Measurements from ENCODE around the gene CEACAM16.
"Not testable (repeated sequence)": the region's sequence is repeated elsewhere in the genome, so short reads cannot be mapped to it uniquely, and the experiment has no call there.

CEACAM16 gene

GRCh38 chr19:44698492-44699201 lies at the start of gene CEACAM16:
CEACAM16 (plus strand) TSS chr19:44699151; CDS start chr19:44701457, 2,306 bp downstream.
- DNase-seq: no peak

- no peak for DNase-seq
Measured at GRCh38 chr19:44649578-44650145, 49.3 kb upstream of the CEACAM16 start.

GRCh38 chr19:44653343-44653742 lies 45.6 kb upstream of the CEACAM16 start:
- DNase-seq: no peak

- DNase-seq: peak in 1 of 2 experiments; percentile 32
Measured at GRCh38 chr19:44653977-44654774, 44.8 kb upstream of the CEACAM16 start.

- peak in 1 of 2 experiments; percentile 26 for DNase-seq
Measured at GRCh38 chr19:44657211-44657921, 41.6 kb upstream of the CEACAM16 start.

- DNase-seq: no peak
Measured at GRCh38 chr19:44658069-44658733, 40.8 kb upstream of the CEACAM16 start.

GRCh38 chr19:44660081-44660480 lies 38.9 kb upstream of the CEACAM16 start:
- DNase-seq: no peak

GRCh38 chr19:44661205-44661604 lies 37.7 kb upstream of the CEACAM16 start:
- DNase-seq: no peak

- DNase-seq: no peak
Measured at GRCh38 chr19:44661904-44662303, 37.0 kb upstream of the CEACAM16 start.

GRCh38 chr19:44662691-44663385 lies 36.1 kb upstream of the CEACAM16 start:
- DNase-seq: no peak

- no peak for DNase-seq
Measured at GRCh38 chr19:44663996-44664395, 35.0 kb upstream of the CEACAM16 start.

GRCh38 chr19:44664976-44665375 lies 34.0 kb upstream of the CEACAM16 start:
- DNase-seq: no peak

- no peak for DNase-seq
Measured at GRCh38 chr19:44666852-44667556, 31.9 kb upstream of the CEACAM16 start.

GRCh38 chr19:44668985-44669764 lies 29.8 kb upstream of the CEACAM16 start:
- DNase-seq: no peak

GRCh38 chr19:44670027-44670426 lies 28.9 kb upstream of the CEACAM16 start:
- DNase-seq: not testable (repeated sequence)

GRCh38 chr19:44671400-44671799 lies 27.6 kb upstream of the CEACAM16 start, which contains the start of gene CEACAM19:
CEACAM19 (plus strand) TSS chr19:44671482; CDS start chr19:44671932, 450 bp downstream.
- no peak for DNase-seq

GRCh38 chr19:44672226-44672625 lies 26.7 kb upstream of the CEACAM16 start:
- no peak for DNase-seq

- no peak for DNase-seq
Measured at GRCh38 chr19:44673510-44673909, 25.4 kb upstream of the CEACAM16 start.

- no peak for DNase-seq
Measured at GRCh38 chr19:44675521-44675920, 23.4 kb upstream of the CEACAM16 start.

Data from SW 1271 (cell line).